HG03159 (cell line): Measurements from ENCODE around the gene CPNE6.
"Not testable (repeated sequence)": the region's sequence is repeated elsewhere in the genome, so short reads cannot be mapped to it uniquely, and the experiment has no call there.

Experiments
- ATAC-seq: cut with Tn5 transposase; IDR thresholded peaks from one replicate; pipeline ENCODE4 v1.9.1; 2021; ENCODE audit warnings: mild to moderate bottlenecking, moderate library complexity; ENCODE audit not compliant: unreplicated experiment

Gene CPNE6

DNA sequence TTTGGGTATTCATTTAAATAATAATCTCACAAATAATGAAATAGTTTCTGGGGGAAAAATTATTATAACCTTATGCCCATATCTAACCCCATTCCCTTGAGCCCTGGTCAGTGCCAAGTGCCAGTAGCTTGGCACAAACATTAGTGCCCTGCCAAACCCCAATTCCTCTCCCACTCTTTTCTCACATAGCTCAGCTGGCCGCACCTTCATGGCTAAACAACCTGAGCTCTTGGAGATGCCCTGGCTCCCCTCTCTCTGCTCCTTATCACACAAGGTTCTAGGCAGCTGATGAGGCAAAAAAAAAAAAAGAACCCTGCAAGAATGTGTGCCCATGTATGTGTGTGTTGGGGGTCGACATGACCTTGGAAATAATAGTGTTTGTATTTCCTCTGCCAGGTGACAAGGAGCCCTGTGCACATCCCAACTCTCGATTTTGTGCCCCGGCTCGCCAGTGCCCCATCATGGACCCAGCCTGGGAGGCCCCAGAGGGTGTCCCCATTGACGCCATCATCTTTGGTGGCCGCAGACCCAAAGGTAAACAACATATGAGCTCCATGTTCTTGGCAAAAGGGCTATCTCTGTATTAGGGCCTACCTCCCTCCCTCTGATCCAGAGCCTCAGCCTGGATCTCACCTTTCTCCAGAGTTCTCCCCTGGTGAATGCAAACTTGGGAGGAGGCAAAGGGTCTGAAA is 31.1 kb downstream of the CPNE6 start:
- ATAC-seq = no peak

DNA sequence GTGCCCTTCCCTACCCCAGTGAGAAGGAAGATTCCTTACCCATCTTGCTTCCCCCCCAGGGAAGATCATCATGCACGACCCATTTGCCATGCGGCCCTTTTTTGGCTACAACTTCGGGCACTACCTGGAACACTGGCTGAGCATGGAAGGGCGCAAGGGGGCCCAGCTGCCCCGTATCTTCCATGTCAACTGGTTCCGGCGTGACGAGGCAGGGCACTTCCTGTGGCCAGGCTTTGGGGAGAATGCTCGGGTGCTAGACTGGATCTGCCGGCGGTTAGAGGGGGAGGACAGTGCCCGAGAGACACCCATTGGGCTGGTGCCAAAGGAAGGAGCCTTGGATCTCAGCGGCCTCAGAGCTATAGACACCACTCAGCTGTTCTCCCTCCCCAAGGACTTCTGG is 32.1 kb downstream of the CPNE6 start:
- no peak for ATAC-seq

DNA sequence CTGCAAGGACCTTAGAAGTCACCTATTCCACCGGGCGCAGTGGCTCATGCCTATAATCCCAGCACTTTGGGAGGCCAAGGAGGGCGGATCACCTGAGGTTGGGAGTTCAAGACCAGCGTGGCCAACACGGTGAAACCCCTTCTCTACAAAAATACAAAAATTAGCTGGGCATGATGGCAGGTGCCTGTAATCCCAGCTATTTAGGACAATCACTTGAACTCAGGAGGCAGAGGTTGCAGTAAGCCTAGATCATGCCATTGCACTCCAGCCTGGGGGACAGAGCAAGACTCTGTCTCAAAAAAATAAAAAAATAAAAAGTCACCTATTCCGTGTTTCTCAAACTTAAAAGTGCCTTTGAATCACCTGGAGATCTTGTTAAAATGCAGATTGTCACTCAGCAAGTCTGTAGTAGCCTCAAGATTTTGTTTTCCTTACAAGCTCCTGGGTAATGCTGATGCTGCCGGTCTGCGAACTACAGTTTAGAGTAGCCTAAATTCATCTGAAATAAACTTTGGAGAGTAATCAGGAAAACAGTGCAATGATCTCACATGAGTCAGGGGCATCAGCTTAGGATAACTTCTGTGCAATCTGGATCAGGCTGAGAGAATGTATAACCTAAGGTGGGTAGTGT is 34.4 kb downstream of the CPNE6 start:
- not testable (repeated sequence) for ATAC-seq

DNA sequence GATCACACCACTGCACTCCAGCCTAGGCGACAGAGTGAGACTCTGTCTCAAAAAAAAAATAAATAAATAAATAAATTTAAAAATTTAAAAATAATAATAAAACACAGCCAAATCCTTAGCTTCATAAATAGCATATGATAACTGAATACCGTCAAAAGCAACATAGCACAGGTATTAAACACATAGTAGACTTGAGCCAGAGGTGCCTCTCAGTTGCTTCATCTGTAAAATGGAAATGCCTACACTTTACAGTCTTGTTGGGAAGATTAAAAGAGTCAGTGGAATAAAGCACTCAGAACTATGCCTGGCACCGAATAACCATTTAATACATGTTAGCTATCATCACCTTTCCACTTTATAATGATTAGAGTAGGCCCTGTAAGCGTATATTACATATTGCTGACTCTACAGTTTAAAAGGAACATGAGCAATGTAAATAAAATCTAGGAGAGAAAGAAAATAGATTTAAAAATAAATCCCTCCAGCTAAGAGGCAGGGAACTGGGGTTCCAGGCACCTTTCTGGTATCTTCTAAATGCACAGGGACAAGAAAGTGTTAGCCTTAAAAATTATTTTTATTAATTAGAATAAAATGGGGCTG is 35.4 kb downstream of the CPNE6 start:
- ATAC-seq = no peak

DNA sequence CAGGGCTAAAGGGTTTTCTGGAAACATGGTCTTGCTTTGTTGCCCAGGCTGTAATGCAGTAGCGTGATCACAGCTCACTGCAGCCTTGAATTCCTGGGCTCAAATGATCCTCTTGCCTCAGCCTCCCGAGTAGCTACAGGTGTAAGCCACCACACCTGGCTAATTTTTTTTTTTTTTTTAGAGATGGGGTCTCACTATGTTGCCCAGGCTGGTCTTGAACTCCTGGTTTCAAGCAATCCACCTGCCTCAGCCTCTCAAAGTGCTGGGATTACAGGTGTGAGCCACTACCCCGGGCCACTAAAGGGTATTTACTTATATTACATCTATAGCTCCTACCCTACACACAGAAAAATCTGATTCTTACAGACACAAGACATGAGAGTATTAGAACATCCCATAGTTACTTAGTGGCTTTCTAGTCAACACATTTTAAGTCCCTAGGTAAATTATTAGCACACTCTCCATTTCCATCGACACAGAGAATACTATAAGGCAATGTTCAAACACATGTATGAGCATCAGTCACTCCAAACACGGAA is 37.0 kb downstream of the CPNE6 start:
- ATAC-seq = peak; percentile 19

DNA sequence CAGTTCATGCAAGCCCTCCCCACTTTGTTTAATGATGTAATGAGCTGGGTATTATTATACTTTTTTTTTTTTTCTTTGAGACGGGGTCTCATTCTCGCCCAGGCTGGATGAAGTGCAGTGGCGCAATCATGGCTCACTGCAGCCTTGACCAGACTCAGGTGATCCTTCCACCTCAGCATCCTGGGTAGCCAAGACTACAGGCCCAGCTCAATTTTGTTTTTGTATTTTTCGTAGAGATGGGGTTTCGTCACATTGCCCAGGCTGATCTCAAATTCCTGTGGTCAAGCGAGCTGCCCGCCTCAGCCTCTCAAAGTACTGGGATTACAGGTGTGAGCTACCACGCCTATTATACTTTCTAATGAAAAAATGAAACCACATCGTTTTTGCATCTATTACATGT is 38.7 kb downstream of the CPNE6 start:
- no peak for ATAC-seq

DNA sequence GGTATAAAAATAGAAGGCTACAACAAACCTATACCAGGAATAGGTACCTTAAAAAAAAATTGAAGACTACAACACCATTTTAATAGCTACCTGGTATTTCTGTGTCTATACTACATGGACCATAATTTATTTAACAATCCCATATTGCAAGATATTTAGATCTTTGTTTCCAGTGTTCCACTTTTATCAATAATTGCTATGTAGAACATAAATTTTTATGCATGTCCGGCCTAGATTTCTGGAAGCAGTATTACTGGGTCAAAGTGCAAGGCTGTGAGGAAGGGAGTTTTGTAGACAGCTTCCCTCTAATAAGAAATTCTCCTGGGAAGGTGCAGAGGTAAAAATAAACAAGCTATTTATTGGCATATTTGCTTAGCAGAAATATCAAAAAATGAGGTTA is 39.2 kb downstream of the CPNE6 start:
- no peak for ATAC-seq

DNA sequence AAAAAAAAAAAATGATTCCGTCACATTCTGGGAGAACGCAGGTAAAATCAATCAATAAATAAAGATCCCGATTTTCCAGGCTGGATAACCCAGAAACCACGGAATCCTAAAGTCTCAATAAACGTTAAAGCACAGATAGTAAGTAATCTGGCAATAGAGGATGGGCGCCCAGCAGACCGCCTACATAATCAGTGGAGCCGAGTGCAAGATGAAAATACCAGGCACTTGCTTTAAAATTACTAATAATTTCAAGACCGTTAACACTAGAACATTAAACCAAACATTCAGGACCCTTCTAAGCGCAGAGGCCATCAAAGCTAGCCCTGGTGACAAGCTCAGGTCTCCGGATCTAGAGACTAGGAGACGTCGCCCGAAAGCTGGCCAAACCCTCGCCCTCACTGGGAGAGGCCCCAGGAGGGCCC is 42.0 kb downstream of the CPNE6 start:
- ATAC-seq = no peak

DNA sequence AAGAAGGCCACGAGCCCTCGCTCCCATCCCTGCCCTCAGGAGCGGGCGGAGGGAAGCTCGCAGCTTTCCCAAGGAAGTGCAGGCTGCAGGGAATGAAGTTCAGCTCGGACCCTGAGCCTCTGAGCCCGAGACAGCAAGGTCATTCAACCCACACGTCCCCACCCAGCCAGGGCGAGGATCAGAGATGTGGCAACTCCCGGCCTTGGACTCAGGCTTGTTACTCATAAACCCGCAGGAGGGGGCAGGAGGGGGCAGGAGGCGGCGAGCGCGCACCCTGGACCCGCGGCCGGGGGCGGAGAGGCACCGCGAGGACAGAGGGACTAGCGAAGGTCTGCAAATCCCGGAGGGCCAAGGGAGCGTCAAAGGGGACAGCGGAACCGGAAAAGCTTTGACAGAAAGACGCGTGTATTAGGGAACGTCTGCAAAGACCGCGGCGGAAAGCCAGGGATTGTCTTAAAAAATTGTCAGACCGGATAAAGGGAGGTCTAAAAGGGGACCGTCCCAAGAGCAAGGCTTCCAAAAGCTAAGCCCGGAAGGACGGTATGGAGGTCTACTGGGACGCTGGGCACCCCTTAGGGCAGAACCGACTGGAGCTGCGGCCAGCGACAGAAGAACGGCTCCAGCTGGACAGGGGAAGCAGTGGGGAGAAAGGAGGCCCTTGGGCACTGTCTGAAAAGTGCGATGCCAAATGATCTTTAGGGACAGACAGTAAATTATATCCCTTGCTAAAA is 42.6 kb downstream of the CPNE6 start:
- ATAC-seq = peak; percentile 23

DNA sequence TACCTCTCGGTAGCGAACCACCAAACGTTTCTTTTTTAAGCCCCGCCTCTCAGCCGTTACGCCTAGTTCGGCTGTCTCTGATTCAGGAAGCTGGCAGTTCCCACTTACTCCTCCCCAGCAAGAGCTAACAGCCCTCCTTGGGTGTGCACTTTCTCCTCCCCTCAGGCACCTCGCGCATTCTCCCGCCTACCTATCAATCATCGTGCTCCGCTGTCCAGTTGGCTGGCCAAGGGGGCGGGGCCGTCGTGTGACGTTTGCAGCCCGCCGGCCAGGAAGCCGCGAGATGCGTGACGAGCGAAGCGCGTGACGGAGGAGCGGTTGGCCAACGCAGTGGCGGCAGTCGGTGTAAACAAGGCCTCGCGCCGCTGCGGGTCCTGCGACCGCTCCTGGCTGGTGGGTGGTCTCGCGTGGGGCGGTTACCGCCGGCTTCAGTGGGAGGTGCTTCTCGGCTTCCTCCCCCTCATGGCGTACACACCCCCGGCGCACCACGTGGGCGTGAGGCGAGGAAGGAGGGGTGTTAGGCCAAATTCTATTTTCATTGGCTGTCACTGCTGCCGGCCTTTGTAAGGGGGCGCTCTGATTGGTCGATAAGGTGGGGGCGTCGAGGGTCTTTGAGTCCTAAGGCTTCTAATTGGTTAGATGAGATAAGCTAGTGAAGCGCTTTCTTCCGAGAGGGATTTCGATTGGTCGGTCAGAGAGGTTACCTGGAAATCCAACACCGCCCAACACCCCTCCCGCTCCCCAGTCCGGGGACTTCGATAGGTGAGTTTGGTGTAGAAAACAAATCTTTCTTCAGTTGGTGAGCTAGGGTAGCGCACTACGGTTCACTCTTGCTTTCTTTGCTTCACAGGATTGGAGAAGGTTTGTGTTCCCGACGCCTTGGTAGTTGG is 43.4 kb downstream of the CPNE6 start, which contains the start of the genes DCAF11 and NRL:
DCAF11 (plus strand) TSS at position 246 of the 890 bp plus-strand sequence. CDS start 818 bp downstream, outside the sequence.
NRL (minus strand) TSS at position 418 of the 890 bp plus-strand sequence. CDS start 32,101 bp downstream, outside the sequence.
- peak; percentile 86 for ATAC-seq

DNA sequence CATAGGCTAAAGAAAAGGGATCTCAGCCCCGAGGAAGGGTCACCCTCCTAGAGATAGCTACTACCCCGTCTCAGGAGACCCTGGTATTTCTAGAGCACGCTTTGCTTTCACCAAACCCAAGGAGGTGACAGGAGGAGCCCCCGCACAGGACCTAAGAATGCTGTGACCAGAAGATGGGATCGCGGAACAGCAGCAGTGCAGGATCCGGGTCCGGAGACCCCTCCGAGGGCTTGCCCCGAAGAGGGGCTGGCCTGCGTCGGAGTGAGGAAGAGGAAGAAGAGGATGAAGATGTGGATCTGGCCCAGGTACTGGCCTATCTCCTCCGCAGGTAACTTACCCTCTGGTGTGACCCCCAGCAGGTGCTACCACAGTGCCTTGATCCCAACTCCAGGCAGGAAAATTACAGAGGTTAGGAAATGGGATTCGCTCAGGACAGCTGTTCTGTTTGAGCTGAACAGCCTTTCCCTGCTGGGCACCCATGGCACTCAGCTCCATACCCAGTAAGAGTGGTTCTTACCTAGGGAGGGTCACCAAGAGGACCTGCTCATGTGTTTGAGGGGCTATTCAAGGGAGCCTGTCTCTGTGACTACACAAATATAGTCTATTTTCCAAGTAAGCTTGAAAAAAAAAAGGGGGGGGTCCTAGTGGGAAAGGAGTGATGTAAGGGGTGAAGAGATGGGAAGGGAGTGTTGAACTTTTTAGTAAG is 44.2 kb downstream of the CPNE6 start:
- no peak for ATAC-seq

DNA sequence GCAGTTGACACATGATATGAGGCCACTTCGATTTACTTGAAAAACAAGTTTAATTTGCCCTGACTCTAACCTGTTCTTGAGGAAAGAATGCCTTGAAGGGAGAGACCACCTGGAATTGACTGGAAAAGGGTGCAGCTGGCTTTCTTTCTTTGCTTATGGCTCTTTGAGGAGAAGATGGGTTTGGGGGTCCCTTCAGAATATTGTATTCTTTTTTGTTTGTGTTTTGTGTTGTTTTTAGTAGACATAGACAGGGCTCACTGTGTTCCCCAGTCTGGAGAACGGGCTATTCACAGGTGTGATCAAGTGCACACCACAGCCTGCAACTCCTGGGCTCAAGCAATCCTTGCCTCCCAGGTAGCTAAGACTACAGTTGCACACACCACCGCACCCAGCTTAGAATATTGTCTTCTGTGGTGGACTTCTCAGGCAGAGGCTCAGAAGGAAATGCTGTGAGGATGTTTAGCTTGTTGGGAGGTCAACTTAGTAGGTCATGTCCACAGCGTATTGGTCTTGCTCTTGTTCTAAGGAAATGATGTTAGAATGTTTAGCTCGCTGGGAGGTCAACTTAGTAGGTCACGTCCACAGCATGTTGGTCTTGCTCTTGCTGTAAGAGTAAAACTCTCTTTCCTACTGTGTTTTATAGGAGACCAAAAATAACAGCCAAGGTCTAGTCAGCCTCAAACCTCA is 44.9 kb downstream of the CPNE6 start:
- ATAC-seq = no peak

DNA sequence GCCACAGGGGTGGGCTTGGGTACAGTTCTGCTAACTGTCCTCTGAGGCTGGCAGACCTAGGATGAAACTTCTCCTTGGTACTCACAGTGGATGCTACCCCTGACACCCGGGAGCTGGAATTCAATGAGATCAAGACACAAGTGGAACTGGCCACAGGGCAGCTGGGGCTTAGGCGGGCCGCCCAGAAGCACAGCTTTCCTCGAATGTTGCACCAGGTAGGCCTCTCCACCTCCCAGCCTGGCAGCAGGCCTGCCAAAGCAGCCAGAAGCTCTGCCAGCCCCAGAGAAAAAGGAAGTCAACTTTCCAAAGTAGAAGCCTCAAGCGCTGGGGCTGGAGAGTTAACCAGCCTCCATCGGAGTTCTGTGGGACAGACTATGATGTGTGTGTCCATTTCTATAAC is 45.8 kb downstream of the CPNE6 start:
- ATAC-seq = no peak

DNA sequence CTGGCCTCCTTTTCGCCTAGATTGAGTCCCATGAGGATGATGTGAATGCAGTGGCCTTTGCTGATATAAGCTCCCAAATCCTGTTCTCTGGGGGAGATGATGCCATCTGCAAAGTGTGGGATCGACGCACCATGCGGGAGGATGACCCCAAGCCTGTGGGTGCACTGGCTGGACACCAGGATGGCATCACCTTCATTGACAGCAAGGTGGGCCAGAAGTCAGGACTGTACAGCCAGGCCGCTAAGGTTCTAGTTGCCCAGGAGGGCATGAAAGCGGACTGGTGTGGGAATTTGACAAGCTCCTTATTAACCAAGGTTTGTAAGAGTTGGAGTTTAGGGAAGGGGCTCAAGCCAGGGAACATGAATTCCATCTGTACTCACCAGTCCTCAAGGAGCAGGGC is 48.3 kb downstream of the CPNE6 start:
- ATAC-seq = no peak

DNA sequence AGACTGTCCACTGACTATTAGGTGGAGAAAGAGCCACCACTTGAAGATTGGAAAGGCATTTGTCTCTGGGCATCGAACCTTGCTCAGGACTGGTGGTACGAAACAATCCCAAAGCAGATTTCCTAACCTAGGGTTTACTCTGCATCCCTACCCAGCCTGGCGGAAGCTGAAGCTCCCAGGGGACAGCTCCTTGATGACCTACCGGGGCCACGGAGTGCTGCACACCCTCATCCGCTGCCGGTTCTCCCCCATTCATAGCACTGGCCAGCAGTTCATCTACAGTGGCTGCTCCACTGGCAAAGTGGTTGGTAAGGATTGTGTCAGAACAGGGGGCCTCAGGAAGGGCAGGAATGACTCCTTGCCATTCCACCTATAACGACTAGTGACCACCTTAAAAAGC is 49.8 kb downstream of the CPNE6 start:
- no peak for ATAC-seq

DNA sequence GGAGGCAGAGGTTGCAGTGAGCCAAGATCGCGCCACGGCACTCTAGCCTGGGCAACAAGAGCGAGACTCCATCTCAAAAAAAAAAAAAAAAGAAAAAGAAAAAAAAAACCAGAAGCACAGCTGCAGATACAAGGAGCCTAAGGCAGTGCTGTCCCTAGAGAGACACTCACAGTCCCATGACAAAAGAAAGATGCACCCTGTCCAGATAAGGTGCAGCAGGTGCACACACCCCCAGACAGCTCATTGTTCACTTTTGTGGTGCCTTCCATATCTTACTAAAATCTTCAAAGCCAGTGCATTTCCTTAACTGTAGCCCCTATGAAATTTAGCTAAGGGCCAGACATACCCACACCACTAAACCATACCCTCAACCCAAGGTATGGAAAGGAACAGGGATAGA is 51.1 kb downstream of the CPNE6 start:
- no peak for ATAC-seq

DNA sequence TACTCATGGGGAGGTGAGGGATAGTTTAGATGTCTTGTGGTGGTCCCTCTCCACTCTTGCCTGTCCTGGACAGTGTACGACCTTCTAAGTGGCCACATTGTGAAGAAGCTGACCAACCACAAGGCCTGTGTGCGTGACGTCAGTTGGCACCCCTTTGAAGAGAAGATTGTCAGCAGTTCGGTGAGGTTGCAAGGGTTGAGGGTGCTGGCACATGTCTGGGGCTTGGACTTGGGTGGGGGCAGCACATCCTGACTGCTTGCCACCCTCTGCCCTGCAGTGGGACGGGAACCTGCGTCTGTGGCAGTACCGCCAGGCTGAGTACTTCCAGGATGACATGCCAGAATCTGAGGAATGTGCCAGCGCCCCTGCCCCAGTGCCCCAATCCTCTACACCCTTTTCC is 51.5 kb downstream of the CPNE6 start:
- ATAC-seq = no peak

DNA sequence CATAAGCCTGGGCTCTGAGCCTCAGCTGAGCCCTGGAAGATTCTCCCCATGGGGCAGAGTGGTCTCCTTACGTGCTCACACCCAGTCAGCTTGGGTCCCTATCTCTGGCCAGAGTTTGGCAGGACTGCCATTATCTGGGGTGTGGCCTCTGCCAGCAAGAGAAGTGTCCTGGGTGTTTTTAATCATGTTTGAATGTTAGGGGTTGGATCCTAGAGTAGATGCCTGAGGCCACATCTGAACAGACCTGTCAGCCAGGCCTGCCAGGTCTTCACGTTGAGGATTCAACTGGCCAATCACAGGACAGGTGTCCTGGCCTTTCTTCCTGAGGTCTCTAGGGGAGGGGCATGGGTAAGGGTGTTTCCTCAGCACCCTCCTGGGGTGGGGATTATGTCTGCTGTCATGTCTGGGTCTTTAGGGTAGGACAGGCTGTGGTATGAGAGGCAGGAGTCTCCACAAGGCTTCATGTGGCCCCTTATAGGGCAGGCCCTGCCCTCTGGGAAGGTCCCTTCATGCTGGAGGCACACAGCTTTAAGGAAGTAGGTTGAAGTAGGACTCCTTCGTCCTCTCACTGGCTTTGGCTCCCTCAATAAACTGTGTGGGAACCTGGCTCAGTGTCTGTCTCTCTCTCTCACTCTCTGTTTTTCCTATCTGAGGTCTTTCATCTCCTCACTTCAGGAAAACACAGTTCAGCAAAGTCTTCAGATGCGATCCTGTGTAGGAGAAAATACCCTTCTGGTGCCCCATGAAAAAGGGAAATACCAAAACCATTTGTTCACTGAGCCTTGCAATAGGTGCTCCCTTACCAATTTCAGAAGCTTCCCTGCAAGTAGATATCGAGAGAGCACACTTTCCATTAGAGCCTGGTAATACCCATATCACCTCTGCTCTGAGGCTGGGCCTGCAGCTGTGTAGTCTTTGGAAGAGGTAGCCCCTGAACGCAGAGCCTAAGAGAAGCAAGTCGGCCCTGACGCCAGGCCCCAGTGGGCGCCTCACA is 52.4 kb downstream of the CPNE6 start:
- no peak for ATAC-seq
